Ureter (tissue), 1 donor: ENCODE data around the gene LCE3B. TPM values are rescaled to one million over a fixed set of nuclear protein-coding genes. Genes with fewer than 3 reads are reported as not detected.

Source experiments
- DNase-seq: peaks from one replicate; pipeline ENCODE4 v3.0.0-alpha.2; 2020; ENCODE audit warnings: low spot score
- total RNA-seq: library from RNA; stranded (reverse); gene quantifications from one replicate; pipeline ENCODE4 v1.2.4, GENCODE V29; 2023
- donor health status: DM: yes; HTN: yes; CAD: no.

The LCE3B gene
- total RNA-seq, 1 donor from 2014 or later = not detected

- no peak for DNase-seq
These were observed 45.0 kb downstream of the LCE3B start for GRCh38 chr1:152658649-152659048.

GRCh38 chr1:152663098-152663497, 49.5 kb downstream of the LCE3B start, which contains the start of gene LCE2D:
Gene LCE2D, plus strand, starts transcription at chr1:152663380. Its CDS starts 726 bp downstream, at chr1:152664106.
- DNase-seq = no peak

Other genes starting within 250 kb of the LCE3B start
- gene CRNN, start 199.5 kb upstream of the LCE3B start, total RNA-seq = not detected
- not detected for gene LCE5A, start 103.0 kb upstream of the LCE3B start, total RNA-seq
- not detected for gene CRCT1, start 99.3 kb upstream of the LCE3B start, total RNA-seq
- not detected for gene LCE3E, start 47.0 kb upstream of the LCE3B start, total RNA-seq
- not detected for gene LCE3D, start 33.3 kb upstream of the LCE3B start, total RNA-seq
- gene LCE3C, start 13.6 kb upstream of the LCE3B start, total RNA-seq = not detected
- not detected for gene LCE3A, start 9.3 kb downstream of the LCE3B start, total RNA-seq
- gene LCE2D, start 49.6 kb downstream of the LCE3B start, total RNA-seq = not detected
- not detected for gene LCE2C, start 61.5 kb downstream of the LCE3B start, total RNA-seq
- not detected for gene LCE2B, start 72.3 kb downstream of the LCE3B start, total RNA-seq
- not detected for gene LCE2A, start 84.5 kb downstream of the LCE3B start, total RNA-seq
- not detected for gene LCE4A, start 94.3 kb downstream of the LCE3B start, total RNA-seq
- gene KPRP, start 144.2 kb downstream of the LCE3B start, total RNA-seq = not detected
- not detected for gene LCE1F, start 161.3 kb downstream of the LCE3B start, total RNA-seq
- not detected for gene LCE1E, start 172.4 kb downstream of the LCE3B start, total RNA-seq
- gene LCE1D, start 182.9 kb downstream of the LCE3B start, total RNA-seq = not detected
- not detected for gene LCE1C, start 192.8 kb downstream of the LCE3B start, total RNA-seq
- gene LCE1B, start 198.2 kb downstream of the LCE3B start, total RNA-seq = not detected
- not detected for gene LCE1A, start 213.7 kb downstream of the LCE3B start, total RNA-seq
- not detected for gene LCE6A, start 229.0 kb downstream of the LCE3B start, total RNA-seq
- not detected for gene LCE7A, start 246.2 kb downstream of the LCE3B start, total RNA-seq